ENCODE results near the gene KCTD17. TPM values are rescaled to one million over a fixed set of nuclear protein-coding genes. Genes with fewer than 3 reads are reported as not detected.

The KCTD17 gene
- total and polyA plus RNA-seq, 2 of the 13 experiments (the other 11 are each of a cell fraction or from before 2014, with no cell fraction given) = 5.3 to 11.7 TPM

DNA sequence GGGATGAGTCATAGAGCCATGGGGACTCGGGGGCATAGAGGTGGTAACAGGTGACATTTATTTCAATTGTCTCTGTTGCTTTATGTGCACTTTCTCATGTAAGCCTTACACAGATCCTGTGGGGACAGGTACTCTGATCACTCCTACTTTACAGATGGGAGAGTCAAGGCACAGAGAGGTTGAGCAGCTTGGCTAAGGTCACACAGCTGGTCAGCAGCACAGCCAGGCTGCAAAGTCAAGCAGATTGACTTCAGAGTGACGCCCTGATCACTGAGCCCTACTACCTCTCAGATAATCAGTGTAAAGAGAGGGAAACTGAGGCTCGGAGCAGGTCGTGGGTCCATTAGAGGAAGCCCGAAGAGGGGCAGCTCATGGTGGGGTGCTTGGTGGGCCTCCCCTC is 54.4 kb downstream of the KCTD17 start:
- ChIA-PET CTCF (ENCODE audit: low intra/inter-chr PET ratio, low total read pairs) (no interaction called here), POLR2A (no interaction called here)
- TF ChIP-seq ZNF768 (CRISPR knock-in tag; IDR thresholded peaks at IDR 0.05) = peak; percentile 95
- no peak for TF ChIP-seq MXI1 (IDR thresholded peaks at IDR 0.05; ENCODE audit: borderline replicate concordance, low read depth, low read length)
- H3K27ac ChIP-seq (ENCODE audit: extremely low read length, insufficient read depth, low read length) = no peak overlapping the region
- H3K9ac ChIP-seq (ENCODE audit: insufficient read depth, low read depth, low read length) = no peak overlapping the region
- H3K27me3 ChIP-seq (ENCODE audit: control insufficient read depth in 1 of 2, insufficient read depth in 2 of 2, low read length in 2 of 2) = no peaks in the 10 kb centered on the region
- no peaks in the 10 kb centered on the region for H3K9me3 ChIP-seq (ENCODE audit: low read length)
- H3K79me2 ChIP-seq (ENCODE audit: insufficient read depth, low read length) = no peaks in the 10 kb centered on the region
- FAIRE-seq = no peak
- no peak overlapping the region for H2AFZ ChIP-seq (ENCODE audit: low read length)
- H4K20me1 ChIP-seq (ENCODE audit: insufficient read depth, low read length) = no peaks in the 10 kb centered on the region
- 90% methylated on average over 5 of the region's 5 CpGs for WGBS (ENCODE audit: low lambda C conversion rate)
- no peaks in the 10 kb centered on the region for H3K36me3 ChIP-seq (replicated peaks in 1 of 2; ENCODE audit: control insufficient read depth in 1 of 2, insufficient read depth in 2 of 2, low read length in 2 of 2)
- in situ Hi-C loops (cut with HindIII; ENCODE audit: extremely low pct_ligation_motif_present, low pct_unique_long_range_greater_than_20kb) = no loop called here
- no peak for ATAC-seq
- no TSS peak for BruUV-seq (replicated peaks)
- H3K4me1 ChIP-seq (ENCODE audit: insufficient read depth, low read length) = peaks cover 56% of the 10 kb centered on the region
- DNase-seq (ENCODE audit: low spot score) = no peak
- H3K4me3 ChIP-seq (replicated peaks in 1 of 3; ENCODE audit: insufficient read depth in 1 of 3, low read depth in 2 of 3, low read length in 3 of 3) = no peak overlapping the region
- intact Hi-C loops (cut with micrococcal nuclease; ENCODE audit: unreplicated experiment) = no loop called here
- no peak overlapping the region for H3K4me2 ChIP-seq (ENCODE audit: low read depth, low read length)

DNA sequence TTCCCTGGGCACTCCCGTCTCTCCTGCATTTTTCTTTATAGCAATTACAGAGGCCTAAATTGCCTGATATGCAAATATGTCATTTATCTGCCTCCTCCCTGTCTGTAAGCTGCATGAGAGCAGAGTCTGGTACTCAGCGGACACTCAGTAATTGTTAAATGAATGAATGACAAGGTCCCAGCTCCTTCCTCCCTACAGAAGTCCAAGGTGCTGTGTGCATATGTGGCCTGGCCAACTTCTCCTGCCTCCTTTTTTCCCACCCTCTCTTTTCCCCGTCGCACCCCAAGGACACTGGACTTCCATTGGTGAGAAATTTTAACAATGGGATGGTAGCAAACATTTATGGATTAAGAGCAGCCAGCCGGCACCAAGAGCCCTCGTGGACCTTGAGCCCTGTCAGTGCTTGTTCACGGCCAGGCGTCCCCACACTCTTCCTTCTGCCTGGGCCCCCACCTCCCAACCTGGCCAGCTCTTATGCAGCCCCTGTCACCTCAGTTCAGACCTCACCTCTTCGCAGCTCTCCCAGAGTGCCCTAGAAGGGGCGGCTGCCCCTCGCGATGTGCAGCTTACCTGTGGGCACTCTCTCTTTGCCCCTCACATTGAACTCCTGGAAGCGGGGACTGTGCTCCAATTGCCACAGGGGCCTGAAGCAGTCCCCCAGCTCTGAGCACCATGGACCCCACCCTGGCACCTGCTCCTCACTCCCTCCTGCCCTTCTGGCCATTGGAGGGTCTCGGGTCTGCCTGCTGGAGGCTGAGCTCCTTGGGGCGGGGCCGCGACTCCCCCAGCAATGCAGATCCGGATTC is 56.5 kb downstream of the KCTD17 start:
- H3K36me3 ChIP-seq (replicated peaks in 1 of 2; ENCODE audit: control insufficient read depth in 1 of 2, insufficient read depth in 2 of 2, low read length in 2 of 2) = no peaks in the 10 kb centered on the region
- in situ Hi-C loops (cut with HindIII; ENCODE audit: extremely low pct_ligation_motif_present, low pct_unique_long_range_greater_than_20kb) (no loop called here), intact Hi-C loops (cut with micrococcal nuclease; ENCODE audit: unreplicated experiment) (loop anchor here (2.0 kb wide), 1 partner anchor 75 kb away; no protein-coding TSS in a partner anchor)
- DNase-seq (ENCODE audit: low spot score) (peak; percentile 68), ATAC-seq (peak; percentile 45), FAIRE-seq (peak; percentile 83)
- 16% methylated on average over 13 of the region's 18 CpGs for WGBS (ENCODE audit: low lambda C conversion rate)
- H3K79me2 ChIP-seq (ENCODE audit: insufficient read depth, low read length) = no peaks in the 10 kb centered on the region
- no peak overlapping the region for H2AFZ ChIP-seq (ENCODE audit: low read length)
- peak overlapping the region; percentile 77; the same call in 1 of the 2 replicates for H3K9ac ChIP-seq (ENCODE audit: insufficient read depth, low read depth, low read length)
- H4K20me1 ChIP-seq (ENCODE audit: insufficient read depth, low read length) = no peaks in the 10 kb centered on the region
- peaks cover 75% of the 10 kb centered on the region for H3K4me1 ChIP-seq (ENCODE audit: insufficient read depth, low read length)
- H3K27me3 ChIP-seq (ENCODE audit: control insufficient read depth in 1 of 2, insufficient read depth in 2 of 2, low read length in 2 of 2) = no peaks in the 10 kb centered on the region
- H3K4me2 ChIP-seq (ENCODE audit: low read depth, low read length) = peak overlapping the region; percentile 91
- CTCF ChIA-PET (ENCODE audit: low intra/inter-chr PET ratio, low total read pairs) = no interaction called here
- H3K9me3 ChIP-seq (ENCODE audit: low read length) = no peaks in the 10 kb centered on the region
- no TSS peak for BruUV-seq (replicated peaks)
- H3K27ac ChIP-seq (ENCODE audit: extremely low read length, insufficient read depth, low read length) = peak overlapping the region; percentile 86
- H3K4me3 ChIP-seq (replicated peaks in 1 of 3; ENCODE audit: insufficient read depth in 1 of 3, low read depth in 2 of 3, low read length in 3 of 3) = peak overlapping the region in 2 of 3 experiments; percentile 29 to 72; a peak in 4 of 6 replicates
- POLR2A ChIA-PET = no interaction called here
- TF ChIP-seq MEF2D (CRISPR knock-in tag; IDR thresholded peaks at IDR 0.05) = peak; percentile 19; the same call in 1 of the 2 replicates
- TF ChIP-seq ZBTB7B (CRISPR knock-in tag; IDR thresholded peaks at IDR 0.05) = no peak
- 0 out of 2 replicates have a peak, but pooled peaks have one; percentile 32 for TF ChIP-seq SOX13 (IDR thresholded peaks at IDR 0.05)
- peak in 1 of 2 experiments; percentile 68; a peak in 2 of 4 replicates for TF ChIP-seq SOX13 (CRISPR knock-in tag; conservative IDR thresholded peaks at IDR 0.05 in 1 of 2, IDR thresholded peaks at IDR 0.05 in 1 of 2)
- TF ChIP-seq ZNF430 (CRISPR knock-in tag; IDR thresholded peaks at IDR 0.05) = peak; percentile 44; the same call in 1 of the 2 replicates
- no peak for TF ChIP-seq NONO (IDR thresholded peaks at IDR 0.05)
- peak; percentile 47; the same call in 1 of the 2 replicates for TF ChIP-seq NONO (CRISPR knock-in tag; conservative IDR thresholded peaks at IDR 0.05)
- TF ChIP-seq, protein P1, sequence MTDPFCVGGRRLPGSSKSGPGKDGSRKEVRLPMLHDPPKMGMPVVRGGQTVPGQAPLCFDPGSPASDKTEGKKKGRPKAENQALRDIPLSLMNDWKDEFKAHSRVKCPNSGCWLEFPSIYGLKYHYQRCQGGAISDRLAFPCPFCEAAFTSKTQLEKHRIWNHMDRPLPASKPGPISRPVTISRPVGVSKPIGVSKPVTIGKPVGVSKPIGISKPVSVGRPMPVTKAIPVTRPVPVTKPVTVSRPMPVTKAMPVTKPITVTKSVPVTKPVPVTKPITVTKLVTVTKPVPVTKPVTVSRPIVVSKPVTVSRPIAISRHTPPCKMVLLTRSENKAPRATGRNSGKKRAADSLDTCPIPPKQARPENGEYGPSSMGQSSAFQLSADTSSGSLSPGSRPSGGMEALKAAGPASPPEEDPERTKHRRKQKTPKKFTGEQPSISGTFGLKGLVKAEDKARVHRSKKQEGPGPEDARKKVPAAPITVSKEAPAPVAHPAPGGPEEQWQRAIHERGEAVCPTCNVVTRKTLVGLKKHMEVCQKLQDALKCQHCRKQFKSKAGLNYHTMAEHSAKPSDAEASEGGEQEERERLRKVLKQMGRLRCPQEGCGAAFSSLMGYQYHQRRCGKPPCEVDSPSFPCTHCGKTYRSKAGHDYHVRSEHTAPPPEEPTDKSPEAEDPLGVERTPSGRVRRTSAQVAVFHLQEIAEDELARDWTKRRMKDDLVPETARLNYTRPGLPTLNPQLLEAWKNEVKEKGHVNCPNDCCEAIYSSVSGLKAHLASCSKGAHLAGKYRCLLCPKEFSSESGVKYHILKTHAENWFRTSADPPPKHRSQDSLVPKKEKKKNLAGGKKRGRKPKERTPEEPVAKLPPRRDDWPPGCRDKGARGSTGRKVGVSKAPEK (CRISPR knock-in tag; IDR thresholded peaks at IDR 0.05; ENCODE audit: borderline replicate concordance) = peak; percentile 94; the same call in 1 of the 2 replicates
- peak; percentile 61; the same call in 1 of the 2 replicates for TF ChIP-seq CHD4 (IDR thresholded peaks at IDR 0.05; ENCODE audit: borderline replicate concordance, low read length)
- 0 out of 2 replicates have a peak, but pooled peaks have one; percentile 14 for TF ChIP-seq ZNF556 (CRISPR knock-in tag; IDR thresholded peaks at IDR 0.05; ENCODE audit: borderline replicate concordance)
- TF ChIP-seq RFXAP (CRISPR knock-in tag; IDR thresholded peaks at IDR 0.05; ENCODE audit: borderline replicate concordance) = 0 out of 2 replicates have a peak, but pooled peaks have one; percentile 33
- TF ChIP-seq ZNF879 (CRISPR knock-in tag; IDR thresholded peaks at IDR 0.05) = no peak
- peak; percentile 54; the same call in 1 of the 2 replicates for TF ChIP-seq SPEN (CRISPR knock-in tag; IDR thresholded peaks at IDR 0.05; ENCODE audit: low read depth)
- no peak for TF ChIP-seq KLF11 (CRISPR knock-in tag; IDR thresholded peaks at IDR 0.05)
